ENCODE data around the gene BHLHA9. TPM values are rescaled to one million over a fixed set of nuclear protein-coding genes. Genes with fewer than 3 reads are reported as not detected.
A peak's percentile ranks its signal among the peaks of the same experiment; 100 is the strongest.

The BHLHA9 gene
- polyA plus RNA-seq, 1 donor from 2014 or later = not detected

DNA sequence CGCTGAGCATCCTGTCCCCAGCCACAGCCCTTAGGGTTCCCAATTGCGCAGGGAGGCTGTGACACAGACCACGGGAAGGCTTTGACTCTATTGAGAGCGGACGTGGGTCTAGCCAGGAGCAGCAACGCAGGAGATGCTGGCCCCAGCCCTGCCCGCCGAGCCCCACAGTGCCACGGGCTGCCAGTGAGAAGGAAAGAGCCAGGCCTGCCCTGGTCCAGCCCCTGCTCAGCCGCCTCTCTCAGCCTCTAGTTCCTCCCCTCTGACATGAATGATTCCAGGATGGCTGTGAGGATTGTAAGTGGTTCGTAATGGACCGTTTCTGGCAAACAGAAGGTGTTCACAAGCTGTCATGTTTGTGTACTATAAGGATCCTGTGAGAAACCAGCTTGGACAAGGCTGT lies 2.5 kb downstream of the BHLHA9 start:
- Mint-ChIP-seq H3K9me3 (no peaks in the 10 kb centered on the region), H3K36me3 (no peaks in the 10 kb centered on the region), H3K27ac (peak overlapping the region in 1 of 3 donors; percentile 88), H3K27me3 (peaks cover 19% of the 10 kb centered on the region), H3K4me1 (peaks cover 10 to 13% (median 13%) of the 10 kb centered on the region in 3 donors), H3K4me3 (peak overlapping the region in 1 of 4 donors; percentile 10)

DNA sequence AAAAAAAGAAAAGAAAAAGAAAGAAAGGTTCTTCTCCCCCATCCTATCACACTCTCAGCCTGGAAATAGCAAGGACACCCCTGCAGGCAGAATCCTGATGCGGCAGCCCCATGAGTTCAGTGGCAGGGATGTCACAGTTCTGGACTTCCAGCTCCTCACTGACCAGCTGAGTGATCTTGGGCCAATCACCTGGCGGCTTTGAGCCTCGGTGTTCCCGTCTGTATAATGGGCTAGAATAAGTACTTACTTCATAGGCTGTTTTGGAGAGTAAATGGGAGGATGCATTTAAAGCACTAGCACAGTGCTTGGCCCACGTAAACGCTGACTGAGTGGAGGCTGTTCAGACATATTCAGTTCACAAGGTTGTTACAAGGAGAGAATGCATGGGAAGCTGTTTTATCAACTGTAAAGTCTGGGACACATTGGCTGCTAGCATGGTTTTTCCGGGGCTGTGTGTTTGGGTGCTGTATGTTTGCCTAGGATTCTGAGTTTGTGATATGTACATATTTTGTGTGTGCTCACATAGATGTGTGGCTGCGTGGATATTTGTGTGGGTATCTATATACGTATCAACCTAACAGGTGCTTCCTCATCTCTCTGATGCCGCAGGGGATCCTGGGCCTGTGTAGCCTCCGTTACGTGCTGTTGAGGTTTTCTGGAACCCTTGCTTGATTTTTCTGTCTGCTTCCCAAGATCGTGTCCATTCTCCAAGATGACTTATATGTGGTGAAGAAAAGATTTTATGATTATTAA lies 3.4 kb downstream of the BHLHA9 start:
- H3K4me1 Mint-ChIP-seq = peaks cover 9 to 12% (median 9%) of the 10 kb centered on the region in 3 donors
- peaks cover 21% of the 10 kb centered on the region for H3K27me3 Mint-ChIP-seq
- peak overlapping the region in 2 of 4 donors; percentile 6 to 8 for H3K4me3 Mint-ChIP-seq
- H3K36me3 Mint-ChIP-seq = no peaks in the 10 kb centered on the region
- H3K9me3 Mint-ChIP-seq = no peaks in the 10 kb centered on the region
- peak overlapping the region; percentile 3 to 35 (median 8) for H3K27ac Mint-ChIP-seq

GRCh38 chr17:1274245-1274608 lies 4.0 kb downstream of the BHLHA9 start:
- Mint-ChIP-seq H3K4me3 (peak overlapping the region in 1 of 4 donors; percentile 8), H3K36me3 (no peaks in the 10 kb centered on the region), H3K4me1 (peaks cover 4 to 9% (median 9%) of the 10 kb centered on the region in 3 donors), H3K27ac (peak overlapping the region; percentile 3 to 35 (median 8)), H3K27me3 (peaks cover 16% of the 10 kb centered on the region), H3K9me3 (no peaks in the 10 kb centered on the region)

DNA sequence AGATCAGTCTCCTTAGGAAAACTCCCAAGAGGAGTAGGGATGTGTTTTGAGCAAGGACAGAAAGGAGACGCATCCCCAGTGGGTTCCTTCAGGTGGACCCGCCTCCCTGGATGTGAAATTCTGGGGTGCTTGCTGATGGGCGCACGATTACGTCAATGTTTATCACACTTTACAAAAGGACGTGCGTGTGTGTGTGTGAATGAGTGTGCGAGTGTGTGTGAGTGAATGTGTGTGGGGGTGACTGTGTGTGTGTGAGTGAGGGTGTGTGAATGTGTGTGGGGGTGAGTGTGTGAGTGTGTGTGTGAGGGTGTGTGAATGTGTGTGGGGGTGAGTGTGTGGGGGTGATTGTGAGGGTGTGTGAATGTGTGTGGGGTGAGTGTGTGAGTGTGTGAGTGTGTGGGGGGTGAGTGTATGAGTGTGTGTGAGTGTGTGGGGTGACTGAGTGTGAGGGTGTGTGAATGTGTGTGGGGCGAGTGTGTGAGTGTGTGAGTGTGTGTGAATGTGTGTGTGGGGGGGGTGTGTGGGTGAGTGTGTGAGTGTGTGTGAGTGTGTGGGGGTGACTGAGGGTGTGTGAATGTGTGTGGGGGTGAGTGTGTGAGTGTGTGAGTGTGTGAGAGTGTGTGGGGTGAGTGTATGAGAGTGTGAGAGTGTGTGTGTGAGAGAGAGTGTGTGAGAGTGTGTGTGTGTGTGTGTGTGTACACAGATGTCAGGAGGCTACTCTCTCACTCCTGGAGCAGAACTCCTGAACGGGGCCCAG lies 5.1 kb downstream of the BHLHA9 start:
- peaks cover 4 to 9% (median 9%) of the 10 kb centered on the region in 3 donors for H3K4me1 Mint-ChIP-seq
- H3K27me3 Mint-ChIP-seq = peaks cover 8% of the 10 kb centered on the region
- H3K27ac Mint-ChIP-seq = no peak overlapping the region
- no peaks in the 10 kb centered on the region for H3K36me3 Mint-ChIP-seq
- no peak overlapping the region for H3K4me3 Mint-ChIP-seq
- H3K9me3 Mint-ChIP-seq = no peaks in the 10 kb centered on the region

DNA sequence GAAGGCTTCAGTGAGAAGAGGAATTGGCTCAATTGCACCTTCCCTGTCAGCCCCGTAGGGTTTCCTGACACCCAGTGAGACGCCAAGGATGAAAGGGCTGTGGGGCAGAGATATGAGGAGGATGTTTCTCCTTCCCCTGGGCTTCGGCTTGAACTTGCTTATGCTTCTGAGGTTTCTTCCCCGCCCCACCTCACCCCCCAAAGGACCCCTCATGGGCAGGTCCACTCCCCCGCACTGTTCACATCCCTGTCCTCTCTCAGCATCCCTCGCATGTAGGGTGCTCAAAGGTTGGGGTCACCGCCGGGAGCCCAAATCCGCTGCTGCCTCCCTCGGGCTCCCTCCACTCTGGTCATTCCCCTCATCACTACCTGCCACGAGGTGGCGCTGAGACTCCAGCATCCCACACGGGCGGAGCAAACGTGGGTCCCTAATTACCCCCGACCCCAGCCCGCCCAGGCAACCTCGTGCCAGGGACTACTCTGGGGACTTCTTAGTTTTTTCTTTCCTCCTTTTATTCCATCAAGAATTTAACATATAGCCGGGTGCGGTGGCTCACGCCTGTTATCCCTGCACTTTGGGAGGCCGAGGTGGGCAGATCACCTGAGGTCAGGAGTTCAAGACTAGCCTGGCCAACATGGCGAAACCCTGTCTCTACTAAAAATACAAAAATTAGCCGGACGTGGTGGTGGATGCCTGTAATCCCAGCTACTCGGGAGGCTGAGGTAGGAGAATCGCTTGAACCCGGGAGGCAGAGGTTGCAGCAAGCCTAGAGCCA lies 5.9 kb downstream of the BHLHA9 start:
- Mint-ChIP-seq H3K36me3 (no peaks in the 10 kb centered on the region), H3K4me1 (peaks cover 4 to 9% (median 9%) of the 10 kb centered on the region in 3 donors), H3K4me3 (peak overlapping the region in 2 of 4 donors; percentile 34 to 67), H3K9me3 (no peaks in the 10 kb centered on the region), H3K27ac (no peak overlapping the region), H3K27me3 (peaks cover 8% of the 10 kb centered on the region)

GRCh38 chr17:1280652-1281051 lies 10.4 kb downstream of the BHLHA9 start:
- H3K4me3 Mint-ChIP-seq = no peak overlapping the region
- peaks cover 0 to 2% (median 2%) of the 10 kb centered on the region in 3 donors for H3K4me1 Mint-ChIP-seq
- H3K27me3 Mint-ChIP-seq = peaks cover 8% of the 10 kb centered on the region
- H3K27ac Mint-ChIP-seq = no peak overlapping the region
- no peaks in the 10 kb centered on the region for H3K36me3 Mint-ChIP-seq
- no peaks in the 10 kb centered on the region for H3K9me3 Mint-ChIP-seq

DNA sequence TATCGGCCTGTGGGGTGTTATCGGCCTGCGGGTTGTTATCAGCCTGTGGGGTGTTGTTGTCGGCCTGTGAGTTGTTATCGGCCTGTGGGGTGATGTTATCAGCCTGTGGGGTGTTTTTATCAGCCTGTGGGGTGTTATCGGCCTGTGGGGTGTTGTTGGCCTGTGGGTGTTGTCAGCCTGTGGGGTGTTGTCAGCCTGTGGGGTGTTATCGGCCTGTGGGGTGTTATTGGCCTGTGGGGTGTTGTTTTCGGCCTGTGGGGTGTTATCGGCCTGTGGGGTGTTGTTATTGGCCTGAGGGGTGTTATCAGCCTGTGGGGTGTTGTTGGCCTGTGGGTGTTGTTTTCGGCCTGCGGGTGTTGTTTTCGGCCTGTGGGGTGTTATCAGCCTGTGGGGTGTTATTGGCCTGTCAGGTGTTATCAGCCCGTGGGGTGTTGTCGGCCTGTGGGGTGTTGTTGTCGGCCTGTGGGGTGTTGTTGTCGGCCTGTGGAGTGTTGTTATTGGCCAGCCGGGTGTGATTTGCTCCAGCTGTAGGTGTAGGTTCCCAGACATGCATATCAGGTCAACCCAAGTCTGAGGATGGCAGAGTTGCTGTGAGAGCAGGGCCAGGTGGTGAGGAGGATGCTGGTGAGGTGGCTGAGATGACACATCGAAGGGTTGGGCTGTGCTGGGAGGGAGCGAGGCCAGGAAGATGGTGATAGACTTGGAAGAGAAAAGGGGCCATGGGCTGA lies 16.3 kb downstream of the BHLHA9 start:
- H3K27ac Mint-ChIP-seq = no peak overlapping the region
- no peaks in the 10 kb centered on the region for H3K4me1 Mint-ChIP-seq
- no peak overlapping the region for H3K4me3 Mint-ChIP-seq
- H3K36me3 Mint-ChIP-seq = peaks cover under 1% of the 10 kb centered on the region
- no peaks in the 10 kb centered on the region for H3K27me3 Mint-ChIP-seq
- H3K9me3 Mint-ChIP-seq = no peaks in the 10 kb centered on the region

DNA sequence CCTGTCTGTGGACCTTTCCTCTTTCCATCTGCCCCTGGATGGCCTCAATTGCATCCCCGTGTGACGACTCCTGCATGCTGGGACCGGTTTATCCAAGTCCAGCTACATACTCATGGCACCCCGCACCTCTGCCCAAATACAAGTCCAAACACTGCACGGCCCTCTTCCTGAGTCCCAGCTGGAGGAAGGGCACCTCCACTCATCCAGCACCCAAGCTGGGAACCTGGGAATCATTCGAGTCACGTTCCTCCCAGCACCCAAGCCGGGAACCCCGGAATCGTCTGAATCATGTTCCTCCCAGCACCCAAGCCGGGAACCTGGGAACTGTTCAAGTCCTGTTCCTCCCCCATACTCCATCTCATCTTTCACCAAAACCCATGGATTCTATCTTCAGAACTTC lies 19.5 kb downstream of the BHLHA9 start:
- H3K27me3 Mint-ChIP-seq = no peaks in the 10 kb centered on the region

GRCh38 chr17:1290676-1291075 lies 20.4 kb downstream of the BHLHA9 start:
- no peak overlapping the region for H3K27ac Mint-ChIP-seq
- no peaks in the 10 kb centered on the region for H3K27me3 Mint-ChIP-seq
- H3K4me1 Mint-ChIP-seq = peaks cover 0 to 11% (median 6%) of the 10 kb centered on the region in 3 donors
- peaks cover 3% of the 10 kb centered on the region for H3K36me3 Mint-ChIP-seq
- H3K9me3 Mint-ChIP-seq = peaks cover 0 to 2% (median 0%) of the 10 kb centered on the region in 3 donors
- H3K4me3 Mint-ChIP-seq = no peak overlapping the region

More for the DNA sequence above, 19.5 kb downstream of the BHLHA9 start:
- no peak overlapping the region for H3K4me3 Mint-ChIP-seq
- peaks cover 3% of the 10 kb centered on the region for H3K36me3 Mint-ChIP-seq
- H3K4me1 Mint-ChIP-seq = peaks cover 0 to 11% (median 6%) of the 10 kb centered on the region in 3 donors
- peaks cover 0 to 2% (median 0%) of the 10 kb centered on the region in 3 donors for H3K9me3 Mint-ChIP-seq
- peak overlapping the region in 1 of 3 donors; percentile 94 for H3K27ac Mint-ChIP-seq

GRCh38 chr17:1294157-1294717 lies 24.0 kb downstream of the BHLHA9 start:
- Mint-ChIP-seq H3K4me3 (peak overlapping the region in 1 of 4 donors; percentile 75), H3K4me1 (peaks cover 0 to 11% (median 6%) of the 10 kb centered on the region in 3 donors), H3K27me3 (peaks cover 6% of the 10 kb centered on the region), H3K36me3 (peaks cover 3% of the 10 kb centered on the region), H3K27ac (peak overlapping the region in 2 of 3 donors; percentile 13 to 85), H3K9me3 (peaks cover 0 to 2% (median 0%) of the 10 kb centered on the region in 3 donors)

- H3K27me3 Mint-ChIP-seq = peaks cover 12% of the 10 kb centered on the region
- H3K4me3 Mint-ChIP-seq = no peak overlapping the region
- no peaks in the 10 kb centered on the region for H3K36me3 Mint-ChIP-seq
- peaks cover 0 to 5% (median 4%) of the 10 kb centered on the region in 3 donors for H3K4me1 Mint-ChIP-seq
- no peak overlapping the region for H3K27ac Mint-ChIP-seq
- peaks cover 0 to 2% (median 0%) of the 10 kb centered on the region in 3 donors for H3K9me3 Mint-ChIP-seq
Observed at GRCh38 chr17:1298606-1299005, 28.4 kb downstream of the BHLHA9 start.

DNA sequence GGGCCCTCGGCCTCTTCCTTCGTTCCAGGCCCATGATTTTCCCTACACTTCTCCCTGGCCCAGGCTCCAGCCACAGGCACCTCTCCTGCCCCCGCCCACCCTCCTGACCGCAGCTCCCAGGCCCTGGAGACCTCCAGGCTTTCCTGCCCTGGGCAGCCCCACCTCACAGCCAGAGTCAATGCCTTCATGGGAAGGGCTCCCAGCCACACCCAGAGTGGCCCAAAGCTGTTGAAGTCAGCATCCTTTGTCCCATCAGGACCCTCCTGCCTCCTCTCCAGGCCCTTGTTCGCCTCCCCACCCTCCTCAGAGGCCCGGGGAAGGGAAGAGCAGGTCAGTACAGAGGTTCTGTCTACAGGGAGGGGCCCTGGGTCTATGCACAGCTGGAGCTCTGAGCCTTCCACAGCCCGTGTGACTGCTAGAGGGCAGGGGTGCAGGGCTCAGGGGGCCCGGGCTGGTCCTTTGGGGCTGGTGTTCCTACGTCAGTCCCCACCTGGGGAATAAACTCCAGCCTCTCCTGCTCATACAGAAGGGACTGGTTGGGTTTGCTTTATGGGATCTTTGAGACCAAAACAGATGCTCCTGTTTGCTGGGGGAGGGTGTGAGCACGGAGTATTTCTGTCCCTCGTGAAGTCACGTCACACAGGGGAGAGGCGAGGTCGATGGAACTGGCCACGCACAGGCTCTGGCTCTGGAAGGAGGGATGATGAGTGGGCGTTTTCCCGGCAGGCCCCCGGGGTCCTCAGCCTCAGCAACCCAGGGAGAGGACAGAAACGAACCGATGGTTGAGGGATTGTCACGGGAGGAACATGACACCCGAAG lies 29.5 kb downstream of the BHLHA9 start:
- no peaks in the 10 kb centered on the region for H3K36me3 Mint-ChIP-seq
- no peak overlapping the region for H3K4me3 Mint-ChIP-seq
- H3K9me3 Mint-ChIP-seq = no peaks in the 10 kb centered on the region
- H3K27me3 Mint-ChIP-seq = peaks cover 12% of the 10 kb centered on the region
- H3K4me1 Mint-ChIP-seq = no peaks in the 10 kb centered on the region
- H3K27ac Mint-ChIP-seq = no peak overlapping the region

DNA sequence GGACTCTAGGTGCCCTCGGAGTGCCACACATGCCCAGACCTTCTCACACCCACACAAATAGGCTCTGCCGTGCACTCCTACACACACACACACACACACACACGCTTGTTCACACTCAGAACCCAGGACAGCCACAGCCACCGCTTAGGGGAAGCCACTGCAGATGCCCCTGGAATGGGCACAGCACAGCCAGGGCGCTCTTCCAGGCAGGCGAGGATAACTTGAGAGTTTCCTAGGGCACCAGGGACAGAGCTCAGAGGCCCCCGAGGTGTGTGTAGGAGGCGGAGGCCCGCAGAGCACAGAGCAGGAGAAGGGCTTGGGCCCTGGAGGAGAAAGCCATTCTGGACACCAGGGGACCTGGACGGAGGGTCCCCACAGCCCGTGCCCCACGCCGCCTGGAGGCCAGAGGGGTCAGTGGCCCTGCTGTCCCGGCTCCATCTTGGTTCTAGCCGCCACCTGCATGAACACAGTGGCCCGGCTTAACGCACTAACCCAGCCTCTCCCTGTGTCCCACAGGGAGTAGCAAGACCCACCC lies 30.2 kb downstream of the BHLHA9 start:
- no peaks in the 10 kb centered on the region for H3K4me1 Mint-ChIP-seq
- H3K36me3 Mint-ChIP-seq = no peaks in the 10 kb centered on the region
- peaks cover 12% of the 10 kb centered on the region for H3K27me3 Mint-ChIP-seq
- H3K27ac Mint-ChIP-seq = no peak overlapping the region
- H3K4me3 Mint-ChIP-seq = peak overlapping the region in 1 of 4 donors; percentile 70
- no peaks in the 10 kb centered on the region for H3K9me3 Mint-ChIP-seq

Measured in IgD-negative memory B cell (primary cell).